Adrenal gland (tissue), 5 donors: Measurements from ENCODE around the gene DDX25.

Experiments
- POLR2A ChIP-seq, 2 donors: fragments of 450-650 bp; IDR thresholded peaks; one replicate each; pipeline ENCODE4 v1.6.1; 2017; ENCODE audit warnings: antibody characterized with exemption in 2 of 2, mild to moderate bottlenecking in 2 of 2, moderate library complexity in 1 of 2
- TF ChIP-seq, protein P1 (sequence below), 6 experiments: fragments of 450-650 bp in 4 of 6; fragments of 200-600 bp in 2 of 6; sonication (generic) in 1 of 6; IDR thresholded peaks; 1 replicate in 5 of 6; 2 replicates in 1 of 6; pipeline versions ENCODE4 v1.5.1 to v1.8.0; 2016 to 2021; ENCODE audit warnings: antibody characterized with exemption in 6 of 6, mild to moderate bottlenecking in 2 of 6, moderate library complexity in 1 of 6
- donor health status: DM: no; HTN: no; CAD: no.

DNA sequence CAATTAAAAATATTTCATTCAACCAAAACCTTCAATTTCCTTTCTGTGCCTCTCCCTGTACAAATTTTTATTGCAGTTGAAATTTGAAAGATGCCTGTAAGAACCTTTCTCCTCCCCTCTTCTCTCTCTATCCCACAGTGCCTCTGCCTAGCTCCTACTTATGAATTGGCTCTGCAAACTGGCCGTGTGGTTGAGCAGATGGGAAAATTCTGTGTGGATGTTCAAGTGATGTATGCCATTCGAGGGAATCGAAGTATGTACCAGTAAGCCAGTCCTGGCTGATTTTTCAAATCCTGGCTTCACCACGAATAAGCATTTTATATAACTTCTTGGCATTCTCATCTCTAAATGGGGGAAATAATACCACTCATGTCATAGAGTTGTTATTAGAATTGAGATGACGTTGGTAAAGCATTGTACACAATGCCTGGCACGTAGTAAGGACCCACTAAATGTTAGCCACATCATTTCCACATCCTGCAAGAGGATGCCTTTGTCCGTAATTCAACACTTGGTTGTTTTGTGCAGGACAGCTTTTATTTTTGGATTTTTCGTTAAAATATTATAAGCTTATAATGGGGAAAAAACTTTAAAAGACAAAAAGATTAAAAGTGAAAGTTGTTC lies 6.0 kb downstream of the DDX25 start:
- TF ChIP-seq, protein P1, sequence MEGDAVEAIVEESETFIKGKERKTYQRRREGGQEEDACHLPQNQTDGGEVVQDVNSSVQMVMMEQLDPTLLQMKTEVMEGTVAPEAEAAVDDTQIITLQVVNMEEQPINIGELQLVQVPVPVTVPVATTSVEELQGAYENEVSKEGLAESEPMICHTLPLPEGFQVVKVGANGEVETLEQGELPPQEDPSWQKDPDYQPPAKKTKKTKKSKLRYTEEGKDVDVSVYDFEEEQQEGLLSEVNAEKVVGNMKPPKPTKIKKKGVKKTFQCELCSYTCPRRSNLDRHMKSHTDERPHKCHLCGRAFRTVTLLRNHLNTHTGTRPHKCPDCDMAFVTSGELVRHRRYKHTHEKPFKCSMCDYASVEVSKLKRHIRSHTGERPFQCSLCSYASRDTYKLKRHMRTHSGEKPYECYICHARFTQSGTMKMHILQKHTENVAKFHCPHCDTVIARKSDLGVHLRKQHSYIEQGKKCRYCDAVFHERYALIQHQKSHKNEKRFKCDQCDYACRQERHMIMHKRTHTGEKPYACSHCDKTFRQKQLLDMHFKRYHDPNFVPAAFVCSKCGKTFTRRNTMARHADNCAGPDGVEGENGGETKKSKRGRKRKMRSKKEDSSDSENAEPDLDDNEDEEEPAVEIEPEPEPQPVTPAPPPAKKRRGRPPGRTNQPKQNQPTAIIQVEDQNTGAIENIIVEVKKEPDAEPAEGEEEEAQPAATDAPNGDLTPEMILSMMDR (IDR thresholded peaks at IDR 0.05) = no peak
- no peak for TF ChIP-seq POLR2A (IDR thresholded peaks at IDR 0.05)
